ENCODE results near the gene LRP1-AS. TPM values are rescaled to one million over a fixed set of nuclear protein-coding genes. Genes with fewer than 3 reads are reported as not detected.

Gene LRP1-AS
- total RNA-seq, 1 donor from 2014 or later = not detected

DNA sequence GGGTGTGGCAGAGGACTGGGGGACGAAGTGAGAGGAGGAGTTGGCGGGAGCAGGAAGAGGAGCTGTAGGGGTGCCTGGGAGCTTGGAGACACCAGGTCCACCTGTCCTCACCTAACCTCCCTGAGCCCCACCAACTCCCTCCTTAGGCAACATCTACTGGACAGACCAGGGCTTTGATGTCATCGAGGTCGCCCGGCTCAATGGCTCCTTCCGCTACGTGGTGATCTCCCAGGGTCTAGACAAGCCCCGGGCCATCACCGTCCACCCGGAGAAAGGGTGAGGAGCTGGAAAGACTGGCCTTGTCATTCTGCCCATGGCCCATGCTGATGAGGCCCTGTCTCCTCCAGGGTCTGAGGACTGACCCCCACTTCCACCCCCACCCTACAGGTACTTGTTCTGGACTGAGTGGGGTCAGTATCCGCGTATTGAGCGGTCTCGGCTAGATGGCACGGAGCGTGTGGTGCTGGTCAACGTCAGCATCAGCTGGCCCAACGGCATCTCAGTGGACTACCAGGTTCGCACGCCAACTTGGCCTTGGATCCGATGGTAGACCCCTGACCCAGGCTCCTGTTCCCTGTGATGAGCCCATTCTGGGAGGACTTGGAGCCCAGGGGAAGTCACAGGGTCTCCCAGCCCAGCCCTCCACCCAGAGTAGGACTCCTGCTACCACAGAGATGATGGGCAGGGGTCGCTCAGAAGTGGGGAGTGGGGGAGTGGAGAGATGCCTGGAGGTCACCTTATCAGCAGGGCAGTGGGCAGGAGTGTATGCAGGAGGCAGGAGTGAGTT, 36.7 kb upstream of the LRP1-AS start:
- Mint-ChIP-seq H3K4me1 (ENCODE audit: low read depth) (no peaks in the 10 kb centered on the region), H3K4me3 (ENCODE audit: low read depth) (no peak overlapping the region), H3K9me3 (ENCODE audit: low read depth) (no peaks in the 10 kb centered on the region), H3K27me3 (no peaks in the 10 kb centered on the region), H3K36me3 (ENCODE audit: insufficient read depth) (peaks cover 13% of the 10 kb centered on the region), H3K27ac (no peak overlapping the region)
- DNase-seq (ENCODE audit: low spot score, unreplicated experiment) = no peak
- no peak for TF ChIP-seq CTCF (IDR thresholded peaks at IDR 0.05; ENCODE audit: unreplicated experiment)

GRCh38 chr12:57182918-57183575, 35.6 kb upstream of the LRP1-AS start:
- Mint-ChIP-seq H3K4me3 (ENCODE audit: low read depth) (no peak overlapping the region), H3K27me3 (no peaks in the 10 kb centered on the region), H3K27ac (no peak overlapping the region), H3K4me1 (ENCODE audit: low read depth) (no peaks in the 10 kb centered on the region), H3K36me3 (ENCODE audit: insufficient read depth) (peaks cover 13% of the 10 kb centered on the region), H3K9me3 (ENCODE audit: low read depth) (no peaks in the 10 kb centered on the region)
- peak; percentile 71 for DNase-seq (ENCODE audit: low spot score, unreplicated experiment)
- peak; percentile 83 for TF ChIP-seq CTCF (IDR thresholded peaks at IDR 0.05; ENCODE audit: unreplicated experiment)

GRCh38 chr12:57181561-57182155, 34.2 kb upstream of the LRP1-AS start:
- H3K9me3 Mint-ChIP-seq (ENCODE audit: low read depth) = no peaks in the 10 kb centered on the region
- no peak for DNase-seq (ENCODE audit: low spot score, unreplicated experiment)
- H3K4me1 Mint-ChIP-seq (ENCODE audit: low read depth) = no peaks in the 10 kb centered on the region
- no peak overlapping the region for H3K4me3 Mint-ChIP-seq (ENCODE audit: low read depth)
- no peaks in the 10 kb centered on the region for H3K27me3 Mint-ChIP-seq
- no peak overlapping the region for H3K27ac Mint-ChIP-seq
- H3K36me3 Mint-ChIP-seq (ENCODE audit: insufficient read depth) = peaks cover 10% of the 10 kb centered on the region
- TF ChIP-seq CTCF (IDR thresholded peaks at IDR 0.05; ENCODE audit: unreplicated experiment) = no peak

DNA sequence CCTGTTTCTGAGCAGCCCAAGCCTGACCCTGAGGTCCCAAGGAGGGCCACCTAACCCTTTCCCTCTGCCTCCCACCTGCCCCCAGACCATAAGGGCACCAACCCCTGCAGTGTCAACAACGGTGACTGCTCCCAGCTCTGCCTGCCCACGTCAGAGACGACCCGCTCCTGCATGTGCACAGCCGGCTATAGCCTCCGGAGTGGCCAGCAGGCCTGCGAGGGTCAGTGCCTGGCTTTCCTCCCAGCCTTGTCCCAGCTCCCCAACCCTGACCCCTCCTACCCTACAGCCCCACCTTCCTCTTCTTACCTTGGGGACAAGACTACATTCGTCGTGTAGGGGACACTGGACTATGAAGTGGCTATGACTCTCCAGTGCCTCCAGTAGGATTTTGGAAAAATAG, 33.7 kb upstream of the LRP1-AS start:
- Mint-ChIP-seq H3K27ac (no peak overlapping the region), H3K9me3 (ENCODE audit: low read depth) (no peaks in the 10 kb centered on the region), H3K4me3 (ENCODE audit: low read depth) (no peak overlapping the region), H3K4me1 (ENCODE audit: low read depth) (no peaks in the 10 kb centered on the region), H3K27me3 (no peaks in the 10 kb centered on the region), H3K36me3 (ENCODE audit: insufficient read depth) (peaks cover 13% of the 10 kb centered on the region)
- DNase-seq (ENCODE audit: low spot score, unreplicated experiment) = no peak
- TF ChIP-seq CTCF (IDR thresholded peaks at IDR 0.05; ENCODE audit: unreplicated experiment) = no peak

- H3K36me3 Mint-ChIP-seq (ENCODE audit: insufficient read depth) = peaks cover 17% of the 10 kb centered on the region
- H3K27me3 Mint-ChIP-seq = no peaks in the 10 kb centered on the region
- H3K9me3 Mint-ChIP-seq (ENCODE audit: low read depth) = no peaks in the 10 kb centered on the region
- no peak for TF ChIP-seq CTCF (IDR thresholded peaks at IDR 0.05; ENCODE audit: unreplicated experiment)
- no peak overlapping the region for H3K27ac Mint-ChIP-seq
- no peak overlapping the region for H3K4me3 Mint-ChIP-seq (ENCODE audit: low read depth)
- no peak for DNase-seq (ENCODE audit: low spot score, unreplicated experiment)
- no peaks in the 10 kb centered on the region for H3K4me1 Mint-ChIP-seq (ENCODE audit: low read depth)
Observed at GRCh38 chr12:57180321-57180989, 33.0 kb upstream of the LRP1-AS start.

Measured in progenitor cell of endocrine pancreas (in vitro differentiated cells).